T-helper 1 cell treated with Interleukin-12 subunit alpha and Interleukin-12 subunit beta and Interleukin-4 antibody, amounts not matched to agents 30 ng/mL and 1 ng/mL, for 36 hours (primary cell): ENCODE results near the gene UPK3A. TPM values are rescaled to one million over a fixed set of nuclear protein-coding genes. Genes with fewer than 3 reads are reported as not detected.

Experiments
- total RNA-seq: library from RNA; stranded (reverse); gene quantifications from 2 replicates; pipeline ENCODE4 v1.2.3, GENCODE V29; 2022

The UPK3A gene
- total RNA-seq, 1 donor from 2014 or later, result not detected

Other genes with a start within 250 kb of the UPK3A start
- gene NUP50, start 121.0 kb upstream of the UPK3A start, total RNA-seq, result 146 and 164 TPM in 2 replicates
- gene KIAA0930, start 44.1 kb upstream of the UPK3A start, total RNA-seq, result 20.0 and 20.8 TPM in 2 replicates
- 41.2 and 47.0 TPM in 2 replicates for gene FAM118A, start 25.0 kb downstream of the UPK3A start, total RNA-seq
- 0.44 TPM in 2 replicates for gene SMC1B, start 128.7 kb downstream of the UPK3A start, total RNA-seq
- gene RIBC2, start 128.7 kb downstream of the UPK3A start, total RNA-seq, result 7.6 and 8.9 TPM in 2 replicates
- gene FBLN1, start 217.9 kb downstream of the UPK3A start, total RNA-seq, result not detected in 2 replicates